DOHH2 (cell line): ENCODE measurements around the gene CAP1.
A peak's percentile ranks its signal among the peaks of the same experiment; 100 is the strongest.

Source experiments
- CTCF ChIP-seq: fragments of 200-600 bp; sonication (generic); IDR thresholded peaks from one replicate; pipeline ENCODE4 v1.5.1; 2014; ENCODE audit warnings: antibody characterized with exemption, mild to moderate bottlenecking, low read depth, low read length; ENCODE audit not compliant: poor library complexity, severe bottlenecking
- EZH2phosphoT487 ChIP-seq: fragments of 200-600 bp; sonication (generic); IDR thresholded peaks from 2 replicates; pipeline ENCODE4 v1.6.1; 2017; ENCODE audit warnings: borderline replicate concordance, mild to moderate bottlenecking, antibody characterized with exemption, low read length, moderate library complexity, mixed read lengths

DNA sequence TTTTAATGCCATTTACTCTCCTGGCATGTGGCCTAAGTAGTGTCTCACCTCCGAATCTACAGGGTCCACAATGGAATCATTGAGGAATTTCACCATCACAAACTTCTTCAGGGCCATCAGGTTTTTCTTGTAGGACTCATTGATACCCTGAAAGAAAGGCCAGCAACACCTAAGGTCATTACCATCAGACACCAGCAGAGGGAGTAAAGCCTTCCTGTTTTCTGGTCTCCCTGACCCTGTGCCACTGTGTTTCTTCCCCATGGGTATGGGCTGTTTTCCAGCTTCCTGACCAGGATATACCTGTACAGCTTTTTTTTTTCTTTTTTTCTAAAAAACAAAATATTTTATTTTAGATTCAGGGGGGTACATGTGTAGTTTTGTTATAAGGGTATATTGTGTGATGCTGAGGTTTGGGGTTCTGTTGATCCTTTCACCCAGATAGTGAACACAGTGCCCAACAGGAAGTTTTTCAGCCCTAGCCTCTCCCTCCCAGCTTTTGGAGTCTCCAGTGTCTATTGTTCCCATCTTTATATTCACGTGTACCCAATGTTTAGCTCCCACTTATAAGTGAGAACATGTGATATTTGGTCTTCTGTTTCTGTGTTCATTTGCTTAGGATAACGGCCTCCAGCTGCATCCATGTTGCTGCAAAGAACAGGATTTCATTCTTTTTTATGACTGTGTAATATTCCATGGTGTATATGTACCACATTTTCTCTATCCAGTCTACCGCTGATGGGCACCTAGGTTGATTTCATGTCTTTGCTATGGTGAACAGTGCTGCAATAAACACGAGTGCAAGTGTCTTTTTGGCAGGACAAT lies 38.2 kb downstream of the CAP1 start:
- TF ChIP-seq CTCF = peak; percentile 75
- no peak for TF ChIP-seq EZH2phosphoT487
